H9 (cell line): ENCODE measurements around the gene B4GALNT4. TPM values are rescaled to one million over a fixed set of nuclear protein-coding genes. Genes with fewer than 3 reads are reported as not detected.

Experiments used
- DNase-seq: peaks from one replicate; pipeline ENCODE4 v3.0.0-alpha.2; 2017
- H2AFZ ChIP-seq: one replicate; pipeline ENCODE4 v1.6.1; 2013; ENCODE audit warnings: mild to moderate bottlenecking, low read length, control low read depth, moderate library complexity
- H2AK5ac ChIP-seq: 2 replicates; pipeline ENCODE4 v1.6.1; 2013; ENCODE audit warnings: low read length, control low read depth, mixed read lengths; ENCODE audit not compliant: insufficient read length
- H2BK120ac ChIP-seq: one replicate; pipeline ENCODE4 v1.6.1; 2013; ENCODE audit warnings: low read depth, mild to moderate bottlenecking, low read length, control low read depth, inconsistent platforms; ENCODE audit not compliant: poor library complexity, severe bottlenecking
- H2BK12ac ChIP-seq: 2 replicates; pipeline ENCODE4 v1.6.1; 2013; ENCODE audit warnings: low read length, control low read depth, mixed read lengths, low read depth; ENCODE audit not compliant: insufficient read length
- H2BK15ac ChIP-seq: 2 replicates; pipeline ENCODE4 v1.6.1; 2013; ENCODE audit warnings: low read depth, low read length, control low read depth
- H2BK20ac ChIP-seq: one replicate; pipeline ENCODE4 v1.6.1; 2013; ENCODE audit warnings: low read depth, mild to moderate bottlenecking, low read length, control low read depth, inconsistent platforms; ENCODE audit not compliant: poor library complexity, severe bottlenecking
- H2BK5ac ChIP-seq: 2 replicates; pipeline ENCODE4 v1.6.1; 2013; ENCODE audit warnings: low read length, control low read depth, mixed read lengths; ENCODE audit not compliant: insufficient read length
- H3K14ac ChIP-seq: 2 replicates; pipeline ENCODE4 v1.6.1; 2013; ENCODE audit warnings: low read length, control low read depth; ENCODE audit not compliant: insufficient read depth
- H3K18ac ChIP-seq: 2 replicates; pipeline ENCODE4 v1.6.1; 2013; ENCODE audit warnings: low read depth, mild to moderate bottlenecking, mixed read lengths, low read length, control low read depth; ENCODE audit not compliant: insufficient read length
- H3K23ac ChIP-seq: 2 replicates; pipeline ENCODE4 v1.6.1; 2013; ENCODE audit warnings: low read length, control low read depth, mixed read lengths, low read depth; ENCODE audit not compliant: insufficient read length
- H3K23me2 ChIP-seq: 2 replicates; pipeline ENCODE4 v1.6.1; 2013; ENCODE audit warnings: low read depth, mild to moderate bottlenecking, mixed read lengths, low read length, control low read depth; ENCODE audit not compliant: insufficient read length, poor library complexity, severe bottlenecking
- H3K27ac ChIP-seq: 2 replicates; pipeline ENCODE4 v1.5.1; 2013; ENCODE audit warnings: low read length, control low read depth, mixed read lengths, low read depth; ENCODE audit not compliant: insufficient read length
- H3K27me3 ChIP-seq: 2 replicates; pipeline ENCODE4 v1.6.1; 2013; ENCODE audit warnings: low read length, control low read depth, inconsistent platforms; ENCODE audit not compliant: insufficient read depth
- H3K4ac ChIP-seq: 2 replicates; pipeline ENCODE4 v1.6.1; 2013; ENCODE audit warnings: low read depth, mild to moderate bottlenecking, control low read depth, inconsistent platforms, low read length, moderate library complexity
- H3K4me1 ChIP-seq: 2 replicates; pipeline ENCODE4 v1.6.1; 2013; ENCODE audit warnings: low read length, control low read depth, inconsistent platforms; ENCODE audit not compliant: insufficient read depth
- H3K4me2 ChIP-seq: 2 replicates; pipeline ENCODE4 v1.6.1; 2013; ENCODE audit warnings: low read length, control low read depth, mixed read lengths; ENCODE audit not compliant: insufficient read length, insufficient read depth
- H3K56ac ChIP-seq: 2 replicates; pipeline ENCODE4 v1.6.1; 2013; ENCODE audit warnings: low read depth, mild to moderate bottlenecking, mixed read lengths, low read length, control low read depth; ENCODE audit not compliant: insufficient read length
- H3K79me1 ChIP-seq: 2 replicates; pipeline ENCODE4 v1.6.1; 2013; ENCODE audit warnings: low read depth, mild to moderate bottlenecking, moderate library complexity, low read length, control low read depth, inconsistent platforms; ENCODE audit not compliant: insufficient read depth, poor library complexity, severe bottlenecking
- H3K79me2 ChIP-seq: 2 replicates; pipeline ENCODE4 v1.6.1; 2013; ENCODE audit warnings: low read length, control low read depth, inconsistent platforms; ENCODE audit not compliant: insufficient read depth
- H3K9ac ChIP-seq: 2 replicates; pipeline ENCODE4 v1.6.1; 2013; ENCODE audit warnings: low read length, control low read depth, mixed read lengths; ENCODE audit not compliant: insufficient read length; ENCODE audit errors: extremely low read depth
- H3K9me3 ChIP-seq: one replicate; pipeline ENCODE4 v1.6.1; 2013; ENCODE audit warnings: low read depth, low read length, inconsistent platforms; ENCODE audit not compliant: control insufficient read depth
- H3T11ph ChIP-seq: one replicate; pipeline ENCODE4 v1.6.1; 2013; ENCODE audit warnings: mild to moderate bottlenecking, low read length, control low read depth, inconsistent platforms
- H4K20me1 ChIP-seq: one replicate; pipeline ENCODE4 v1.6.1; 2013; ENCODE audit not compliant: control insufficient read depth, insufficient read length, insufficient read depth
- H4K5ac ChIP-seq: 2 replicates; pipeline ENCODE4 v1.6.1; 2013; ENCODE audit warnings: low read depth, mild to moderate bottlenecking, mixed read lengths, low read length, control low read depth; ENCODE audit not compliant: insufficient read length
- H4K8ac ChIP-seq: replicated peaks from 2 replicates; pipeline ENCODE4 v1.6.1; 2013; ENCODE audit warnings: low read length, control low read depth, mixed read lengths, low read depth; ENCODE audit not compliant: insufficient read length
- H4K91ac ChIP-seq: 2 replicates; pipeline ENCODE4 v1.6.1; 2013; ENCODE audit warnings: low read depth, mild to moderate bottlenecking, moderate library complexity, mixed read lengths, low read length, control low read depth; ENCODE audit not compliant: insufficient read length
- H3K27ac Mint-ChIP-seq, 3 experiments: 2 replicates in 2 of 3; 3 replicates in 1 of 3; pipeline ENCODE4 v1.8.0; 2020 to 2021; ENCODE audit warnings: mixed read lengths in 3 of 3, mild to moderate bottlenecking in 1 of 3, moderate library complexity in 1 of 3
- H3K27me3 Mint-ChIP-seq: 2 replicates; pipeline ENCODE4 v1.8.0; 2021; ENCODE audit warnings: low read depth, mild to moderate bottlenecking, moderate library complexity, mixed read lengths
- H3K36me3 Mint-ChIP-seq, 3 experiments: 2 replicates in 2 of 3; 3 replicates in 1 of 3; pipeline ENCODE4 v1.8.0; 2020 to 2021; ENCODE audit warnings: low read depth in 3 of 3, mixed read lengths in 3 of 3; ENCODE audit not compliant: insufficient read depth in 1 of 3
- H3K4me1 Mint-ChIP-seq, 2 experiments: 2 replicates each; pipeline ENCODE4 v1.8.0; 2020; ENCODE audit warnings: mixed read lengths in 2 of 2
- H3K4me3 Mint-ChIP-seq, 2 experiments: 2 replicates in 1 of 2; 3 replicates in 1 of 2; pipeline ENCODE4 v1.8.0; 2020 to 2021; ENCODE audit warnings: mild to moderate bottlenecking in 2 of 2, mixed read lengths in 2 of 2, moderate library complexity in 1 of 2
- H3K9me3 Mint-ChIP-seq, 2 experiments: 2 replicates in 1 of 2; 3 replicates in 1 of 2; pipeline ENCODE4 v1.8.0; 2020; ENCODE audit warnings: mild to moderate bottlenecking in 2 of 2, mixed read lengths in 2 of 2, moderate library complexity in 1 of 2
- WGBS: extraction: QIAGEN DNeasy Blood & Tissue Kit; methylation state at CpG from one replicate; pipeline ENCODE4 v1.1.7; 2013; ENCODE audit warnings: missing lambda C conversion rate, low lambda C conversion rate, mixed read lengths; ENCODE audit not compliant: insufficient read length; ENCODE audit errors: extremely low coverage; 5-methylcytosine and 5-hydroxymethylcytosine counted together
- total RNA-seq: library from RNA; stranded (reverse); gene quantifications from 2 replicates; pipeline ENCODE4 v1.2.1, GENCODE V29; 2021
- TF ChIP-seq, protein P1 (sequence below): fragments of 200-600 bp; sonication (generic); conservative IDR thresholded peaks from 3 replicates; pipeline ENCODE4 v1.8.0; 2021; ENCODE audit warnings: antibody characterized with exemption, mild to moderate bottlenecking

B4GALNT4 gene
- total RNA-seq, 1 experiment from 2014 or later, result 105 TPM

DNA sequence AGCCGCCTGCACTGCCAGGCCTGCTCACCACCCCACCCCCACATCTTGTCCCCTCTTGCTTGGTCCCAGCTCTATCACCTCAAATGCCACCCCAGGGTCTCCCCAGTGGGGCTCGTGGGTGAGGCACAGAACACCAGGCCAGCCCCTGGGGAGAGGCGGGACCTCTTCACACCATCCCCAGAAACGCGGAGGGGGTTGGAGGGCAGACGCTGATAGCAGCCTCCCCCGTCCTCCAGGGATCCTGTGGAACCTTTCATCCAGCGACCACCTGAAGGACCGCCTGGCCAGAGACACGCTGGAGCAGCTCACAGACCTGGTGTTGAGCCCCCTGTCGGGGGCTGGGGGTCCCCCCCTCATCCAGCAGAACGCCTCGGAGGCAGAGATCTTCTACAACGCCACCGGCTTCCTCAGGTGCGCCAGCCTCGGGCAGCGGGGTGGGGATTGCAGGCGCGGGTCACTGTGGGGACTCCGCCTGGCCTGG lies 30.5 kb downstream of the B4GALNT4 start:
- H3K27me3 ChIP-seq, result no peaks in the 10 kb centered on the region
- H4K20me1 ChIP-seq, result peaks cover 2% of the 10 kb centered on the region
- peaks cover 2 to 18% (median 18%) of the 10 kb centered on the region in 3 experiments; a peak in 5 of 7 replicates for H3K36me3 Mint-ChIP-seq
- H3K23me2 ChIP-seq, result no peaks in the 10 kb centered on the region
- TF ChIP-seq, protein P1, sequence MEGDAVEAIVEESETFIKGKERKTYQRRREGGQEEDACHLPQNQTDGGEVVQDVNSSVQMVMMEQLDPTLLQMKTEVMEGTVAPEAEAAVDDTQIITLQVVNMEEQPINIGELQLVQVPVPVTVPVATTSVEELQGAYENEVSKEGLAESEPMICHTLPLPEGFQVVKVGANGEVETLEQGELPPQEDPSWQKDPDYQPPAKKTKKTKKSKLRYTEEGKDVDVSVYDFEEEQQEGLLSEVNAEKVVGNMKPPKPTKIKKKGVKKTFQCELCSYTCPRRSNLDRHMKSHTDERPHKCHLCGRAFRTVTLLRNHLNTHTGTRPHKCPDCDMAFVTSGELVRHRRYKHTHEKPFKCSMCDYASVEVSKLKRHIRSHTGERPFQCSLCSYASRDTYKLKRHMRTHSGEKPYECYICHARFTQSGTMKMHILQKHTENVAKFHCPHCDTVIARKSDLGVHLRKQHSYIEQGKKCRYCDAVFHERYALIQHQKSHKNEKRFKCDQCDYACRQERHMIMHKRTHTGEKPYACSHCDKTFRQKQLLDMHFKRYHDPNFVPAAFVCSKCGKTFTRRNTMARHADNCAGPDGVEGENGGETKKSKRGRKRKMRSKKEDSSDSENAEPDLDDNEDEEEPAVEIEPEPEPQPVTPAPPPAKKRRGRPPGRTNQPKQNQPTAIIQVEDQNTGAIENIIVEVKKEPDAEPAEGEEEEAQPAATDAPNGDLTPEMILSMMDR, result no peak
- H3K14ac ChIP-seq, result no peak overlapping the region
- H2BK15ac ChIP-seq, result no peak overlapping the region
- H3K4ac ChIP-seq, result no peak overlapping the region
- no peak overlapping the region for H2AFZ ChIP-seq
- no peak overlapping the region for H3K9ac ChIP-seq
- no peak overlapping the region for H3K27ac Mint-ChIP-seq
- H3K27ac ChIP-seq, result no peak overlapping the region
- no peak overlapping the region for H3K4me2 ChIP-seq
- no peaks in the 10 kb centered on the region for H3K9me3 ChIP-seq
- no peak overlapping the region for H2BK5ac ChIP-seq
- no peak overlapping the region for H4K91ac ChIP-seq
- H3K56ac ChIP-seq, result no peak overlapping the region
- H3K23ac ChIP-seq, result no peak overlapping the region
- H3K4me1 Mint-ChIP-seq, result peaks cover under 1% of the 10 kb centered on the region in 2 experiments
- H3K79me2 ChIP-seq, result no peaks in the 10 kb centered on the region
- no peaks in the 10 kb centered on the region for H3K79me1 ChIP-seq
- no peak overlapping the region for H2AK5ac ChIP-seq
- no peak overlapping the region for H2BK120ac ChIP-seq
- H4K5ac ChIP-seq, result no peak overlapping the region
- no peaks in the 10 kb centered on the region for H3K4me1 ChIP-seq
- no peak overlapping the region for H4K8ac ChIP-seq
- H3K18ac ChIP-seq, result no peak overlapping the region
- H3K9me3 Mint-ChIP-seq, result peaks cover 10 to 16% of the 10 kb centered on the region in 2 experiments
- H2BK12ac ChIP-seq, result no peak overlapping the region
- no peak overlapping the region for H3T11ph ChIP-seq
- no peak overlapping the region for H2BK20ac ChIP-seq
- WGBS, result no CpG with 5 or more reads among the region's 21 CpGs
- H3K4me3 Mint-ChIP-seq, result no peak overlapping the region
- no peaks in the 10 kb centered on the region for H3K27me3 Mint-ChIP-seq
- no peak for DNase-seq
